Mesendoderm (in vitro differentiated cells): ENCODE measurements around the gene USP38.
"Not testable (repeated sequence)": the region's sequence is repeated elsewhere in the genome, so short reads cannot be mapped to it uniquely, and the experiment has no call there.

ENCODE experiments used
- DNase-seq: peaks from one replicate; pipeline ENCODE4 v3.0.0; 2013
- H2AK5ac ChIP-seq: 2 replicates; pipeline ENCODE4 v1.6.1; 2013; ENCODE audit warnings: low read length, inconsistent platforms
- H2BK120ac ChIP-seq: 2 replicates; pipeline ENCODE4 v1.6.1; 2013; ENCODE audit warnings: low read depth, mild to moderate bottlenecking, low read length, moderate library complexity, mixed read lengths
- H2BK15ac ChIP-seq: replicated peaks from 2 replicates; pipeline ENCODE4 v1.6.1; 2013; ENCODE audit warnings: low read depth, mild to moderate bottlenecking, moderate library complexity
- H2BK5ac ChIP-seq: 2 replicates; pipeline ENCODE4 v1.6.1; 2013; ENCODE audit warnings: low read length, inconsistent platforms
- H3K18ac ChIP-seq: 2 replicates; pipeline ENCODE4 v1.6.1; 2013; ENCODE audit warnings: mild to moderate bottlenecking, low read length, mixed read lengths
- H3K23ac ChIP-seq: one replicate; pipeline ENCODE4 v1.6.1; 2013; ENCODE audit warnings: low read length
- H3K27ac ChIP-seq: 2 replicates; pipeline ENCODE4 v1.5.1; 2013; ENCODE audit warnings: low read depth, mild to moderate bottlenecking, inconsistent platforms, low read length, moderate library complexity
- H3K27me3 ChIP-seq: 2 replicates; pipeline ENCODE4 v1.6.1; 2013; ENCODE audit warnings: low read length, control low read depth, mild to moderate bottlenecking, inconsistent platforms; ENCODE audit not compliant: insufficient read depth, poor library complexity
- H3K36me3 ChIP-seq: 2 replicates; pipeline ENCODE4 v1.6.1; 2013; ENCODE audit warnings: low read length, inconsistent platforms; ENCODE audit not compliant: control insufficient read depth, insufficient read depth
- H3K4ac ChIP-seq: one replicate; pipeline ENCODE4 v1.6.1; 2013; ENCODE audit warnings: low read depth, mild to moderate bottlenecking, low read length, moderate library complexity
- H3K4me1 ChIP-seq: 2 replicates; pipeline ENCODE4 v1.6.1; 2013; ENCODE audit warnings: low read depth, low read length, inconsistent platforms; ENCODE audit not compliant: control insufficient read depth
- H3K4me2 ChIP-seq: 2 replicates; pipeline ENCODE4 v1.6.1; 2013; ENCODE audit warnings: low read length
- H3K4me3 ChIP-seq: 2 replicates; pipeline ENCODE4 v1.5.1; 2013; ENCODE audit warnings: mild to moderate bottlenecking, low read length
- H3K56ac ChIP-seq: one replicate; pipeline ENCODE4 v1.6.1; 2013; ENCODE audit warnings: low read length
- H3K79me1 ChIP-seq: 2 replicates; pipeline ENCODE4 v1.6.1; 2013; ENCODE audit warnings: low read length, inconsistent platforms
- H3K79me2 ChIP-seq: 2 replicates; pipeline ENCODE4 v1.6.1; 2013; ENCODE audit warnings: mild to moderate bottlenecking, low read length; ENCODE audit not compliant: control insufficient read depth, insufficient read depth
- H3K9ac ChIP-seq: 2 replicates; pipeline ENCODE4 v1.6.1; 2013; ENCODE audit warnings: low read length, inconsistent platforms
- H4K5ac ChIP-seq: one replicate; pipeline ENCODE4 v1.6.1; 2013; ENCODE audit warnings: low read length
- H4K8ac ChIP-seq: one replicate; pipeline ENCODE4 v1.6.1; 2013; ENCODE audit warnings: low read depth, mild to moderate bottlenecking, control low read depth, low read length, moderate library complexity
- WGBS: extraction: QIAGEN DNeasy Blood & Tissue Kit; methylation state at CpG from one replicate; pipeline ENCODE4 v1.1.7; 2013; ENCODE audit warnings: low lambda C conversion rate, missing lambda C conversion rate; ENCODE audit not compliant: insufficient coverage; ENCODE audit errors: extremely low coverage; 5-methylcytosine and 5-hydroxymethylcytosine counted together

The USP38 gene

GRCh38 chr4:143166722-143167121 is 18.0 kb upstream of the USP38 start:
- H3K79me1 ChIP-seq, H3K56ac ChIP-seq, H3K18ac ChIP-seq, H3K79me2 ChIP-seq, H4K5ac ChIP-seq, H3K27ac ChIP-seq, H3K4me2 ChIP-seq, H3K9ac ChIP-seq, H3K23ac ChIP-seq, H3K27me3 ChIP-seq, H2BK15ac ChIP-seq, H2BK5ac ChIP-seq, H3K36me3 ChIP-seq, H3K4me3 ChIP-seq, H3K4ac ChIP-seq, H3K4me1 ChIP-seq, H2AK5ac ChIP-seq, H4K8ac ChIP-seq, H2BK120ac ChIP-seq: not testable (repeated sequence)
- peak; percentile 30 for DNase-seq
- WGBS: no CpG with 5 or more reads among the region's 11 CpGs

- no peak overlapping the region for H3K9ac ChIP-seq
- H2AK5ac ChIP-seq: no peak overlapping the region
- no peak for DNase-seq
These were observed 5.8 kb upstream of the USP38 start for GRCh38 chr4:143178923-143179322.

GRCh38 chr4:143183513-143184216 is 1.1 kb upstream of the USP38 start:
- H3K27ac ChIP-seq: no peak overlapping the region
- no peaks in the 10 kb centered on the region for H3K27me3 ChIP-seq
- no peak overlapping the region for H3K4me3 ChIP-seq
- no peak overlapping the region for H3K18ac ChIP-seq
- no peak overlapping the region for H3K4me2 ChIP-seq
- H3K79me2 ChIP-seq: peaks cover 21% of the 10 kb centered on the region
- DNase-seq: no peak
- no peak overlapping the region for H2BK120ac ChIP-seq
- no peaks in the 10 kb centered on the region for H3K4me1 ChIP-seq
- H2BK15ac ChIP-seq: peak overlapping the region; percentile 29
- H3K36me3 ChIP-seq: no peaks in the 10 kb centered on the region
- H3K4ac ChIP-seq: no peak overlapping the region
- peaks cover 7% of the 10 kb centered on the region for H3K79me1 ChIP-seq
- H4K5ac ChIP-seq: no peak overlapping the region
- no peak overlapping the region for H3K56ac ChIP-seq
- WGBS: 100% methylated on average over 1 of the region's 9 CpGs
- H2BK5ac ChIP-seq: no peak overlapping the region
- H2AK5ac ChIP-seq: no peak overlapping the region
- H3K9ac ChIP-seq: peak overlapping the region; percentile 73
- no peak overlapping the region for H3K23ac ChIP-seq
- H4K8ac ChIP-seq: no peak overlapping the region

More at GRCh38 chr4:143178923-143179322, 5.8 kb upstream of the USP38 start:
- H2BK15ac ChIP-seq: no peak overlapping the region
- H2BK120ac ChIP-seq: no peak overlapping the region
- H3K36me3 ChIP-seq: no peaks in the 10 kb centered on the region
- no peak overlapping the region for H3K56ac ChIP-seq
- H3K4me2 ChIP-seq: no peak overlapping the region
- no peak overlapping the region for H3K27ac ChIP-seq
- H3K79me2 ChIP-seq: no peaks in the 10 kb centered on the region
- H3K27me3 ChIP-seq: no peaks in the 10 kb centered on the region
- no peak overlapping the region for H3K4me3 ChIP-seq
- WGBS: no CpG with 5 or more reads among the region's 3 CpGs
- no peak overlapping the region for H4K8ac ChIP-seq
- no peak overlapping the region for H3K4ac ChIP-seq
- no peak overlapping the region for H4K5ac ChIP-seq
- no peak overlapping the region for H3K18ac ChIP-seq
- no peaks in the 10 kb centered on the region for H3K79me1 ChIP-seq
- no peak overlapping the region for H2BK5ac ChIP-seq
- H3K23ac ChIP-seq: no peak overlapping the region
- no peaks in the 10 kb centered on the region for H3K4me1 ChIP-seq

GRCh38 chr4:143184217-143184502 is 557 bp upstream of the USP38 start:
- peak overlapping the region; percentile 90 for H3K56ac ChIP-seq
- H3K4ac ChIP-seq: peak overlapping the region; percentile 46
- no peaks in the 10 kb centered on the region for H3K27me3 ChIP-seq
- H3K79me1 ChIP-seq: peaks cover 7% of the 10 kb centered on the region
- peak overlapping the region; percentile 73 for H3K9ac ChIP-seq
- H3K27ac ChIP-seq: peak overlapping the region; percentile 72
- H2BK5ac ChIP-seq: no peak overlapping the region
- H3K4me1 ChIP-seq: no peaks in the 10 kb centered on the region
- H4K8ac ChIP-seq: no peak overlapping the region
- H3K23ac ChIP-seq: no peak overlapping the region
- no peak overlapping the region for H2BK120ac ChIP-seq
- no peak for DNase-seq
- peak overlapping the region; percentile 29 for H2BK15ac ChIP-seq
- H3K4me2 ChIP-seq: peak overlapping the region; percentile 76
- no peaks in the 10 kb centered on the region for H3K36me3 ChIP-seq
- peaks cover 21% of the 10 kb centered on the region for H3K79me2 ChIP-seq
- no peak overlapping the region for H3K18ac ChIP-seq
- no CpG with 5 or more reads among the region's 11 CpGs for WGBS
- peak overlapping the region; percentile 21 for H4K5ac ChIP-seq
- peak overlapping the region; percentile 80 for H3K4me3 ChIP-seq
- no peak overlapping the region for H2AK5ac ChIP-seq

- DNase-seq: peak; percentile 65
- no peak overlapping the region for H2AK5ac ChIP-seq
- H3K27me3 ChIP-seq: no peaks in the 10 kb centered on the region
- H3K36me3 ChIP-seq: no peaks in the 10 kb centered on the region
- H2BK5ac ChIP-seq: no peak overlapping the region
- peaks cover 21% of the 10 kb centered on the region for H3K79me2 ChIP-seq
- no peak overlapping the region for H2BK15ac ChIP-seq
- peak overlapping the region; percentile 38 for H3K23ac ChIP-seq
- peak overlapping the region; percentile 20 for H3K4ac ChIP-seq
- H4K5ac ChIP-seq: no peak overlapping the region
- H3K4me3 ChIP-seq: peak overlapping the region; percentile 58
- peak overlapping the region; percentile 78 for H3K9ac ChIP-seq
- peak overlapping the region; percentile 65 for H3K27ac ChIP-seq
- no peaks in the 10 kb centered on the region for H3K4me1 ChIP-seq
- H3K79me1 ChIP-seq: peaks cover 7% of the 10 kb centered on the region
- H3K56ac ChIP-seq: peak overlapping the region; percentile 96
- WGBS: no CpG with 5 or more reads among the region's 50 CpGs
- no peak overlapping the region for H4K8ac ChIP-seq
- peak overlapping the region; percentile 7 for H3K18ac ChIP-seq
- H2BK120ac ChIP-seq: no peak overlapping the region
- peak overlapping the region; percentile 94 for H3K4me2 ChIP-seq
These were observed 763 bp downstream of the USP38 start for GRCh38 chr4:143185253-143186107.
